H9 (cell line): ENCODE measurements around the gene GNL1. TPM values are rescaled to one million over a fixed set of nuclear protein-coding genes. Genes with fewer than 3 reads are reported as not detected.
"Not testable (repeated sequence)": the region's sequence is repeated elsewhere in the genome, so short reads cannot be mapped to it uniquely, and the experiment has no call there.

Source experiments
- DNase-seq: peaks from one replicate; pipeline ENCODE4 v3.0.0-alpha.2; 2017
- H2AFZ ChIP-seq: one replicate; pipeline ENCODE4 v1.6.1; 2013; ENCODE audit warnings: mild to moderate bottlenecking, low read length, control low read depth, moderate library complexity
- H2AK5ac ChIP-seq: 2 replicates; pipeline ENCODE4 v1.6.1; 2013; ENCODE audit warnings: low read length, control low read depth, mixed read lengths; ENCODE audit not compliant: insufficient read length
- H2BK120ac ChIP-seq: one replicate; pipeline ENCODE4 v1.6.1; 2013; ENCODE audit warnings: low read depth, mild to moderate bottlenecking, low read length, control low read depth, inconsistent platforms; ENCODE audit not compliant: poor library complexity, severe bottlenecking
- H2BK12ac ChIP-seq: 2 replicates; pipeline ENCODE4 v1.6.1; 2013; ENCODE audit warnings: low read length, control low read depth, mixed read lengths, low read depth; ENCODE audit not compliant: insufficient read length
- H2BK15ac ChIP-seq: 2 replicates; pipeline ENCODE4 v1.6.1; 2013; ENCODE audit warnings: low read depth, low read length, control low read depth
- H2BK20ac ChIP-seq: one replicate; pipeline ENCODE4 v1.6.1; 2013; ENCODE audit warnings: low read depth, mild to moderate bottlenecking, low read length, control low read depth, inconsistent platforms; ENCODE audit not compliant: poor library complexity, severe bottlenecking
- H2BK5ac ChIP-seq: 2 replicates; pipeline ENCODE4 v1.6.1; 2013; ENCODE audit warnings: low read length, control low read depth, mixed read lengths; ENCODE audit not compliant: insufficient read length
- H3K14ac ChIP-seq: 2 replicates; pipeline ENCODE4 v1.6.1; 2013; ENCODE audit warnings: low read length, control low read depth; ENCODE audit not compliant: insufficient read depth
- H3K18ac ChIP-seq: 2 replicates; pipeline ENCODE4 v1.6.1; 2013; ENCODE audit warnings: low read depth, mild to moderate bottlenecking, mixed read lengths, low read length, control low read depth; ENCODE audit not compliant: insufficient read length
- H3K23ac ChIP-seq: 2 replicates; pipeline ENCODE4 v1.6.1; 2013; ENCODE audit warnings: low read length, control low read depth, mixed read lengths, low read depth; ENCODE audit not compliant: insufficient read length
- H3K23me2 ChIP-seq: 2 replicates; pipeline ENCODE4 v1.6.1; 2013; ENCODE audit warnings: low read depth, mild to moderate bottlenecking, mixed read lengths, low read length, control low read depth; ENCODE audit not compliant: insufficient read length, poor library complexity, severe bottlenecking
- H3K27ac ChIP-seq: 2 replicates; pipeline ENCODE4 v1.5.1; 2013; ENCODE audit warnings: low read length, control low read depth, mixed read lengths, low read depth; ENCODE audit not compliant: insufficient read length
- H3K27me3 ChIP-seq: 2 replicates; pipeline ENCODE4 v1.6.1; 2013; ENCODE audit warnings: low read length, control low read depth, inconsistent platforms; ENCODE audit not compliant: insufficient read depth
- H3K4ac ChIP-seq: 2 replicates; pipeline ENCODE4 v1.6.1; 2013; ENCODE audit warnings: low read depth, mild to moderate bottlenecking, control low read depth, inconsistent platforms, low read length, moderate library complexity
- H3K4me1 ChIP-seq: 2 replicates; pipeline ENCODE4 v1.6.1; 2013; ENCODE audit warnings: low read length, control low read depth, inconsistent platforms; ENCODE audit not compliant: insufficient read depth
- H3K4me2 ChIP-seq: 2 replicates; pipeline ENCODE4 v1.6.1; 2013; ENCODE audit warnings: low read length, control low read depth, mixed read lengths; ENCODE audit not compliant: insufficient read length, insufficient read depth
- H3K56ac ChIP-seq: 2 replicates; pipeline ENCODE4 v1.6.1; 2013; ENCODE audit warnings: low read depth, mild to moderate bottlenecking, mixed read lengths, low read length, control low read depth; ENCODE audit not compliant: insufficient read length
- H3K79me1 ChIP-seq: 2 replicates; pipeline ENCODE4 v1.6.1; 2013; ENCODE audit warnings: low read depth, mild to moderate bottlenecking, moderate library complexity, low read length, control low read depth, inconsistent platforms; ENCODE audit not compliant: insufficient read depth, poor library complexity, severe bottlenecking
- H3K79me2 ChIP-seq: 2 replicates; pipeline ENCODE4 v1.6.1; 2013; ENCODE audit warnings: low read length, control low read depth, inconsistent platforms; ENCODE audit not compliant: insufficient read depth
- H3K9ac ChIP-seq: 2 replicates; pipeline ENCODE4 v1.6.1; 2013; ENCODE audit warnings: low read length, control low read depth, mixed read lengths; ENCODE audit not compliant: insufficient read length; ENCODE audit errors: extremely low read depth
- H3K9me3 ChIP-seq: one replicate; pipeline ENCODE4 v1.6.1; 2013; ENCODE audit warnings: low read depth, low read length, inconsistent platforms; ENCODE audit not compliant: control insufficient read depth
- H3T11ph ChIP-seq: one replicate; pipeline ENCODE4 v1.6.1; 2013; ENCODE audit warnings: mild to moderate bottlenecking, low read length, control low read depth, inconsistent platforms
- H4K20me1 ChIP-seq: one replicate; pipeline ENCODE4 v1.6.1; 2013; ENCODE audit not compliant: control insufficient read depth, insufficient read length, insufficient read depth
- H4K5ac ChIP-seq: 2 replicates; pipeline ENCODE4 v1.6.1; 2013; ENCODE audit warnings: low read depth, mild to moderate bottlenecking, mixed read lengths, low read length, control low read depth; ENCODE audit not compliant: insufficient read length
- H4K8ac ChIP-seq: replicated peaks from 2 replicates; pipeline ENCODE4 v1.6.1; 2013; ENCODE audit warnings: low read length, control low read depth, mixed read lengths, low read depth; ENCODE audit not compliant: insufficient read length
- H4K91ac ChIP-seq: 2 replicates; pipeline ENCODE4 v1.6.1; 2013; ENCODE audit warnings: low read depth, mild to moderate bottlenecking, moderate library complexity, mixed read lengths, low read length, control low read depth; ENCODE audit not compliant: insufficient read length
- H3K27ac Mint-ChIP-seq, 3 experiments: 2 replicates in 2 of 3; 3 replicates in 1 of 3; pipeline ENCODE4 v1.8.0; 2020 to 2021; ENCODE audit warnings: mixed read lengths in 3 of 3, mild to moderate bottlenecking in 1 of 3, moderate library complexity in 1 of 3
- H3K27me3 Mint-ChIP-seq: 2 replicates; pipeline ENCODE4 v1.8.0; 2021; ENCODE audit warnings: low read depth, mild to moderate bottlenecking, moderate library complexity, mixed read lengths
- H3K36me3 Mint-ChIP-seq, 3 experiments: 2 replicates in 2 of 3; 3 replicates in 1 of 3; pipeline ENCODE4 v1.8.0; 2020 to 2021; ENCODE audit warnings: low read depth in 3 of 3, mixed read lengths in 3 of 3; ENCODE audit not compliant: insufficient read depth in 1 of 3
- H3K4me1 Mint-ChIP-seq, 2 experiments: 2 replicates each; pipeline ENCODE4 v1.8.0; 2020; ENCODE audit warnings: mixed read lengths in 2 of 2
- H3K4me3 Mint-ChIP-seq, 2 experiments: 2 replicates in 1 of 2; 3 replicates in 1 of 2; pipeline ENCODE4 v1.8.0; 2020 to 2021; ENCODE audit warnings: mild to moderate bottlenecking in 2 of 2, mixed read lengths in 2 of 2, moderate library complexity in 1 of 2
- H3K9me3 Mint-ChIP-seq, 2 experiments: 2 replicates in 1 of 2; 3 replicates in 1 of 2; pipeline ENCODE4 v1.8.0; 2020; ENCODE audit warnings: mild to moderate bottlenecking in 2 of 2, mixed read lengths in 2 of 2, moderate library complexity in 1 of 2
- WGBS: extraction: QIAGEN DNeasy Blood & Tissue Kit; methylation state at CpG from one replicate; pipeline ENCODE4 v1.1.7; 2013; ENCODE audit warnings: missing lambda C conversion rate, low lambda C conversion rate, mixed read lengths; ENCODE audit not compliant: insufficient read length; ENCODE audit errors: extremely low coverage; 5-methylcytosine and 5-hydroxymethylcytosine counted together
- total RNA-seq: library from RNA; stranded (reverse); gene quantifications from 2 replicates; pipeline ENCODE4 v1.2.1, GENCODE V29; 2021
- TF ChIP-seq, protein P1 (sequence below): fragments of 200-600 bp; sonication (generic); conservative IDR thresholded peaks from 3 replicates; pipeline ENCODE4 v1.8.0; 2021; ENCODE audit warnings: antibody characterized with exemption, mild to moderate bottlenecking

The GNL1 gene
- total RNA-seq, 1 experiment from 2014 or later, result 83.5 TPM

DNA sequence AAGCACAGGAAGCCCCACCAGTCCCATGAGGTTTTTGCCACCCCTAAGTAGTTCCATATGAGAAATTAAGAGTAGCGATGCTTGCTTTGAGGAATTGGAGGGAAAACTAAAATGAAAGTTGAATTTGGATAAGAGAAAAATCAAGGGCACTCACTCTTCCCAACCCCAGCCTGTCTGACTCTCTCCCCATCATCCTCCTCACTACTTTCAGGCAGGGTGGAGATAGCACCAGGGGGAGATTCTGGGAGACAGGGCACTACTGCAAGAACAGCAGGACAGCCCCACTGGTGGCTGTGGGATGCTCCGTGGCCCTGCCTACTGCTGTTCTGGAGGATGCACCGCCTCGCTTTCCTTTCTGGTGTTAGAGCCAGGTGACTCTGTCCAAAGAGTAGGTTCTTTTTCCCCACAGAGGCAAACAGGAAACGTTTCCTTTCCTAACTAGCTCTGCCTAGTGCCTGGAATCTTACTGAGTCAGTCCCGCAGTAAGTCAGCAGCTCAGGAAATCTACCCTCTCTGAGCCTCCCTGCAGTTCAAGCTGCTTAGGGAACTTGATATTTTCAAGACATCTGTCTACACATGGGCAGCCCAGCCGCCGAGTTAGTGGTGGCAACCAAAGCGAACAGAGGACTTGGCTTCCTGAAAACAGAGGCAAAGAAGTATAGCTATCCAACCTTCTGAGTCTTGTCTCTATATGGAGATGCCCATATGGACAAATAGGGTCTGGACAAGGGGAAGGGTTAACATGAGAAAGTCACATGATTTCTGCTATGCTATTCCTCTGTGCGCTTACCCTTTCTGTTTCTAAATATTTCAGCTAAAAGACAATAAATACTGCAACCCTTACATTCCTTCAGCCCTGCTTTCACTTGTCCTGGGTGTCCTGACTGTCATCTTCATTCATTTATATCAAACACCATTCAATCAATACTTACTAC lies 55.6 kb downstream of the GNL1 start:
- Histone ChIP-seq H2BK120ac (no peak overlapping the region), H3K27me3 (no peaks in the 10 kb centered on the region), H4K8ac (no peak overlapping the region), H3K23me2 (no peaks in the 10 kb centered on the region), H3K18ac (no peak overlapping the region), H2BK15ac (no peak overlapping the region), H3K4me2 (no peak overlapping the region), H3K79me2 (no peaks in the 10 kb centered on the region), H3T11ph (no peak overlapping the region), H3K4me1 (no peaks in the 10 kb centered on the region), H2BK12ac (no peak overlapping the region), H3K23ac (no peak overlapping the region), H3K9ac (no peak overlapping the region), H3K27ac (no peak overlapping the region), H3K4ac (no peak overlapping the region), H4K91ac (no peak overlapping the region), H3K9me3 (no peaks in the 10 kb centered on the region), H2BK20ac (no peak overlapping the region), H2AK5ac (no peak overlapping the region), H3K56ac (no peak overlapping the region), H2AFZ (no peak overlapping the region), H4K5ac (no peak overlapping the region), H4K20me1 (no peaks in the 10 kb centered on the region), H2BK5ac (no peak overlapping the region), H3K79me1 (no peaks in the 10 kb centered on the region), H3K14ac (no peak overlapping the region)
- WGBS, result no CpG with 5 or more reads among the region's 10 CpGs
- DNase-seq, result no peak
- Mint-ChIP-seq H3K4me1 (peaks cover 0 to 4% of the 10 kb centered on the region in 2 experiments; a peak in 2 of 4 replicates), H3K9me3 (peaks cover 5 to 14% of the 10 kb centered on the region in 2 experiments), H3K27me3 (peaks cover 2% of the 10 kb centered on the region; the same call in 1 of the 2 replicates), H3K36me3 (no peaks in the 10 kb centered on the region; a peak in 1 of 7 replicates), H3K27ac (no peak overlapping the region), H3K4me3 (no peak overlapping the region; a peak in 1 of 5 replicates)
- TF ChIP-seq, protein P1, sequence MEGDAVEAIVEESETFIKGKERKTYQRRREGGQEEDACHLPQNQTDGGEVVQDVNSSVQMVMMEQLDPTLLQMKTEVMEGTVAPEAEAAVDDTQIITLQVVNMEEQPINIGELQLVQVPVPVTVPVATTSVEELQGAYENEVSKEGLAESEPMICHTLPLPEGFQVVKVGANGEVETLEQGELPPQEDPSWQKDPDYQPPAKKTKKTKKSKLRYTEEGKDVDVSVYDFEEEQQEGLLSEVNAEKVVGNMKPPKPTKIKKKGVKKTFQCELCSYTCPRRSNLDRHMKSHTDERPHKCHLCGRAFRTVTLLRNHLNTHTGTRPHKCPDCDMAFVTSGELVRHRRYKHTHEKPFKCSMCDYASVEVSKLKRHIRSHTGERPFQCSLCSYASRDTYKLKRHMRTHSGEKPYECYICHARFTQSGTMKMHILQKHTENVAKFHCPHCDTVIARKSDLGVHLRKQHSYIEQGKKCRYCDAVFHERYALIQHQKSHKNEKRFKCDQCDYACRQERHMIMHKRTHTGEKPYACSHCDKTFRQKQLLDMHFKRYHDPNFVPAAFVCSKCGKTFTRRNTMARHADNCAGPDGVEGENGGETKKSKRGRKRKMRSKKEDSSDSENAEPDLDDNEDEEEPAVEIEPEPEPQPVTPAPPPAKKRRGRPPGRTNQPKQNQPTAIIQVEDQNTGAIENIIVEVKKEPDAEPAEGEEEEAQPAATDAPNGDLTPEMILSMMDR, result no peak

DNA sequence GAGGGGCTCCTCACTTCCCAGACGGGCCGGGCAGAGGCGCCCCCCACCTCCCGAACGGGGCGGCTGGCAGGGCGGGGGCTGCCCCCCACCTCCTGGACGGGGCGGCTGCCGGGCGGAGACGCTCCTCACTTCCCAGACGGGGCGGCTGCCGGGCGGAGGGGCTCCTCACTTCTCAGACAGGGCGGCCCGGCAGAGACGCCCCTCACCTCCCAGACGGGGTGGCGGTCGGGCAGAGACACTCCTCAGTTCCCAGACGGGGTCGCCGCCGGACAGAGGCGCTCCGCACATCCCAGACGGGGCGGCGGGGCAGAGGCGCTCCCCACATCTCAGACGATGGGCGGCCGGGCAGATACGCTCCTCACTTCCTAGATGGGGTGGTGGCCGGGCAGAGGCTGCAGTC lies 57.6 kb downstream of the GNL1 start:
- not testable (repeated sequence) for H3K9ac ChIP-seq, H4K5ac ChIP-seq, H3K4me3 Mint-ChIP-seq, DNase-seq, H2AFZ ChIP-seq, H3K56ac ChIP-seq, H3K23me2 ChIP-seq, H3K4ac ChIP-seq, H2BK12ac ChIP-seq, H3K79me1 ChIP-seq, H4K91ac ChIP-seq, H3K14ac ChIP-seq, H3T11ph ChIP-seq, H3K79me2 ChIP-seq, H2AK5ac ChIP-seq, H2BK15ac ChIP-seq, H3K27me3 ChIP-seq, H4K20me1 ChIP-seq, H3K27me3 Mint-ChIP-seq, H4K8ac ChIP-seq, H3K27ac Mint-ChIP-seq, H2BK20ac ChIP-seq, H3K27ac ChIP-seq, H3K18ac ChIP-seq, H3K4me1 ChIP-seq, H2BK120ac ChIP-seq, H3K4me2 ChIP-seq, H2BK5ac ChIP-seq, H3K4me1 Mint-ChIP-seq, H3K23ac ChIP-seq, H3K9me3 ChIP-seq, H3K36me3 Mint-ChIP-seq
- peaks cover 5 to 14% of the 10 kb centered on the region in 2 experiments for H3K9me3 Mint-ChIP-seq
- no CpG with 5 or more reads among the region's 37 CpGs for WGBS
